ENCODE measurements around the gene BRF1.
"Not testable (repeated sequence)": the region's sequence is repeated elsewhere in the genome, so short reads cannot be mapped to it uniquely, and the experiment has no call there.

The BRF1 gene

GRCh38 chr14:105335735-105336476 is 35.1 kb upstream of the BRF1 start:
- Histone ChIP-seq H3K9me2 (replicated peaks; ENCODE audit: insufficient read depth, low read length) (no peaks in the 10 kb centered on the region), H4K20me1 (ENCODE audit: low read depth, low read length) (no peaks in the 10 kb centered on the region; the same call in 1 of the 2 replicates), H3K9me3 (ENCODE audit: insufficient read depth, low read length) (no peaks in the 10 kb centered on the region), H3K27me3 (ENCODE audit: low read length) (no peaks in the 10 kb centered on the region), H3K9ac (ENCODE audit: low read length) (no peak overlapping the region), H3K79me2 (ENCODE audit: insufficient read depth, low read length) (no peaks in the 10 kb centered on the region), H3K36me3 (ENCODE audit: low read length) (no peaks in the 10 kb centered on the region), H3F3A (ENCODE audit: insufficient read depth) (peaks cover 7% of the 10 kb centered on the region), H3K4me3 (ENCODE audit: insufficient read depth, low read length, poor library complexity, severe bottlenecking) (no peak overlapping the region), H2AFZ (ENCODE audit: low read depth, low read length, severe bottlenecking) (no peak overlapping the region), H3K4me2 (ENCODE audit: low read depth, low read length, poor library complexity, severe bottlenecking) (no peak overlapping the region), H3K27ac (ENCODE audit: low read depth, low read length) (no peak overlapping the region)
- TF ChIP-seq EZH2phosphoT487 (conservative IDR thresholded peaks at IDR 0.05; ENCODE audit: low read length) (no peak), CTCF (IDR thresholded peaks at IDR 0.05; ENCODE audit: insufficient read depth, low read length, poor library complexity, severe bottlenecking) (no peak)

GRCh38 chr14:105335231-105335542 is 34.4 kb upstream of the BRF1 start:
- not testable (repeated sequence) for H3K27ac ChIP-seq (ENCODE audit: low read depth, low read length); H3K4me3 ChIP-seq (ENCODE audit: insufficient read depth, low read length, poor library complexity, severe bottlenecking); H3K36me3 ChIP-seq (ENCODE audit: low read length); H3K4me2 ChIP-seq (ENCODE audit: low read depth, low read length, poor library complexity, severe bottlenecking); H3K79me2 ChIP-seq (ENCODE audit: insufficient read depth, low read length); H4K20me1 ChIP-seq (ENCODE audit: low read depth, low read length); H3K27me3 ChIP-seq (ENCODE audit: low read length); H3K9me3 ChIP-seq (ENCODE audit: insufficient read depth, low read length); H3K9ac ChIP-seq (ENCODE audit: low read length); H3K9me2 ChIP-seq (replicated peaks; ENCODE audit: insufficient read depth, low read length); H3F3A ChIP-seq (ENCODE audit: insufficient read depth); H2AFZ ChIP-seq (ENCODE audit: low read depth, low read length, severe bottlenecking)

GRCh38 chr14:105334383-105335230 is 33.8 kb upstream of the BRF1 start:
- no peak overlapping the region for H3K27ac ChIP-seq (ENCODE audit: low read depth, low read length)
- H3K9me2 ChIP-seq (replicated peaks; ENCODE audit: insufficient read depth, low read length) = no peaks in the 10 kb centered on the region
- H3K4me3 ChIP-seq (ENCODE audit: insufficient read depth, low read length, poor library complexity, severe bottlenecking) = no peak overlapping the region
- no peak overlapping the region for H2AFZ ChIP-seq (ENCODE audit: low read depth, low read length, severe bottlenecking)
- TF ChIP-seq CTCF (IDR thresholded peaks at IDR 0.05; ENCODE audit: insufficient read depth, low read length, poor library complexity, severe bottlenecking) (no peak), EZH2phosphoT487 (conservative IDR thresholded peaks at IDR 0.05; ENCODE audit: low read length) (no peak)
- no peaks in the 10 kb centered on the region for H3F3A ChIP-seq (ENCODE audit: insufficient read depth)
- H3K79me2 ChIP-seq (ENCODE audit: insufficient read depth, low read length) = no peaks in the 10 kb centered on the region
- H3K9me3 ChIP-seq (ENCODE audit: insufficient read depth, low read length) = no peaks in the 10 kb centered on the region
- no peaks in the 10 kb centered on the region for H3K36me3 ChIP-seq (ENCODE audit: low read length)
- H3K4me2 ChIP-seq (ENCODE audit: low read depth, low read length, poor library complexity, severe bottlenecking) = no peak overlapping the region
- no peaks in the 10 kb centered on the region; the same call in 1 of the 2 replicates for H4K20me1 ChIP-seq (ENCODE audit: low read depth, low read length)
- no peaks in the 10 kb centered on the region for H3K27me3 ChIP-seq (ENCODE audit: low read length)
- H3K9ac ChIP-seq (ENCODE audit: low read length) = no peak overlapping the region

All from SU-DHL-6 (cell line).